ENCODE results near the gene OVCA2. TPM values are rescaled to one million over a fixed set of nuclear protein-coding genes. Genes with fewer than 3 reads are reported as not detected.

The OVCA2 gene
- total RNA-seq, 4 donors from 2014 or later: 12.6 to 50.2 (median 34.4) TPM

DNA sequence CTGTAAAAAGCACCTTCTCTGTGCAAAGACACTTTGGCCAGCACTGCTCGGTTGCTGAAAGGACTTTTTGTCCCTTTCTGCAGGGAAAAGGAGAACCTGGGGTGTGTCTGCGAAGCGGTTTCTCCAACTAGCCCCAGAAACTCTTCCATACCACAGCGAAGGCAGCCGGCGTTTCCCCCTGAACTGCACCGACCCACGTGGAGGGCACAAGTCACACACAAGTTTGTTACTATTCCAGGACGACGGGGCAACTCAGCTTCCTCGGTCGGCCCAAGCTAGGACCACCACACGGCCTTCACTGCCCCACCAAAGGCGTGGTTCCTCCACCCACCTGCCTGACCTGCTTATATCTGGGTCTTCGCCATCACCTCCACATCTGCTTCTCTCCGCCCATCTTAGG lies 18.6 kb upstream of the OVCA2 start:
- ATAC-seq (no peak), DNase-seq (no peak)
- Histone ChIP-seq H3K4me1 (peaks cover 12 to 21% of the 10 kb centered on the region in 2 donors), H3K4me3 (peak overlapping the region in 1 of 4 donors; percentile 62), H3K27ac (no peak overlapping the region), H3K27me3 (no peaks in the 10 kb centered on the region), H3K36me3 (no peaks in the 10 kb centered on the region), H3K9me3 (no peaks in the 10 kb centered on the region)
- intact Hi-C loops (cut with DNase I; ENCODE audit: low total_unique reads) (no loop called here), in situ Hi-C loops (cut with MboI; ENCODE audit: low sequenced_read_pairs in 4 of 4) (loop anchor here in 2 of 4 donors (10.0 kb wide), 2 partner anchors 108 to 118 kb away; no protein-coding TSS in a partner anchor)
- TF ChIP-seq, protein P1, sequence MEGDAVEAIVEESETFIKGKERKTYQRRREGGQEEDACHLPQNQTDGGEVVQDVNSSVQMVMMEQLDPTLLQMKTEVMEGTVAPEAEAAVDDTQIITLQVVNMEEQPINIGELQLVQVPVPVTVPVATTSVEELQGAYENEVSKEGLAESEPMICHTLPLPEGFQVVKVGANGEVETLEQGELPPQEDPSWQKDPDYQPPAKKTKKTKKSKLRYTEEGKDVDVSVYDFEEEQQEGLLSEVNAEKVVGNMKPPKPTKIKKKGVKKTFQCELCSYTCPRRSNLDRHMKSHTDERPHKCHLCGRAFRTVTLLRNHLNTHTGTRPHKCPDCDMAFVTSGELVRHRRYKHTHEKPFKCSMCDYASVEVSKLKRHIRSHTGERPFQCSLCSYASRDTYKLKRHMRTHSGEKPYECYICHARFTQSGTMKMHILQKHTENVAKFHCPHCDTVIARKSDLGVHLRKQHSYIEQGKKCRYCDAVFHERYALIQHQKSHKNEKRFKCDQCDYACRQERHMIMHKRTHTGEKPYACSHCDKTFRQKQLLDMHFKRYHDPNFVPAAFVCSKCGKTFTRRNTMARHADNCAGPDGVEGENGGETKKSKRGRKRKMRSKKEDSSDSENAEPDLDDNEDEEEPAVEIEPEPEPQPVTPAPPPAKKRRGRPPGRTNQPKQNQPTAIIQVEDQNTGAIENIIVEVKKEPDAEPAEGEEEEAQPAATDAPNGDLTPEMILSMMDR (IDR thresholded peaks at IDR 0.05 in 4 of 5, conservative IDR thresholded peaks at IDR 0.05 in 1 of 5): no peak
- TF ChIP-seq POLR2A (IDR thresholded peaks at IDR 0.05): no peak

DNA sequence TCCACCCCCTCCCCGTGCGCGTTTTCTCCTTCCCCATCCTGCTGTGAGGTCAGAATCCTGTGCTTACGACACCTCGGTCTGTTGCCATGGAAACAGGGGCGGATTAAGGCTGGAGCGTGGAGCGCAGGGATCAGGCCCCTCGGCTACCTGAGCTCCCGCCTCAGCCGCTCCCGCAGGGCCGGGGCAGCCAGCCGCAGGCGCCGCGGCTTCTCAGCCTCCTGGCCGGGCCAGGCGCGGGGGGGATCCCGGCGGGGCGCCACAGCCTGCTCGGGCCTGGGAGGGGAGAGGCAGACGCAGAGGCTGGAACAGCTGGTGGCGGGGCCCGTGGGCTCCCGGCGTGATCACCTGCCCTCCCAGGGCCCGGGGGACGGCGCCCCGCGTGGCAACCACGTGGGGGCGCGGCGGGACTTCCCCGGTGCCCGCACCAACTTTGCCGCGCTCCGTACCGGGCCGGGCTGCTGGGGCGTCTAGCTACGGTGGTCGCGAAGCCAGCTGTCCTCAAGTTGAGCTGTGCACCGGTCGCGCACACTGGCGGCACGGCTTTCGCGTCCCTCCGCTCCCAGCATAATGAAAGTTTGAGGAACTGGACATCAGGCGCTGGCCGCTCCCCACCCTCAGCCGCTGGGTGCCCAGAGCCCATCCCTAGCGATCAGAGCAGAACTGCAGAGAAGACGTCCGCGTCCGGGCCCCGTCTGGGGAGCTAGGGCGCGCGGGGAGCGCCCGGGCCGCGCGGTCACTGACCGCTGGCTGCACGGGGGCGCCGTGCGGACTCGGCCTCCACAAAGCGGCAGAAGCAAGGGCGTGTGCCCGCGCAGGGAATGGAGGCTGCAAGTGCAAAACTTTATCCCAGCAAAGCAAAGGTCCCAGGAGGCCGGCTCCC lies 17.9 kb upstream of the OVCA2 start:
- peak; percentile 27 for ATAC-seq
- Histone ChIP-seq H3K4me3 (peak overlapping the region; percentile 60 to 75 (median 63)), H3K9me3 (no peaks in the 10 kb centered on the region), H3K4me1 (peaks cover 12 to 21% of the 10 kb centered on the region in 2 donors), H3K27me3 (no peaks in the 10 kb centered on the region), H3K36me3 (no peaks in the 10 kb centered on the region), H3K27ac (peak overlapping the region; percentile 65 to 79 (median 74))
- intact Hi-C loops (cut with DNase I; ENCODE audit: low total_unique reads): no loop called here
- in situ Hi-C loops (cut with MboI; ENCODE audit: low sequenced_read_pairs in 4 of 4): loop anchor here in 2 of 4 donors (10.0 kb wide), 2 partner anchors 109 to 119 kb away; no protein-coding TSS in a partner anchor
- TF ChIP-seq POLR2A (IDR thresholded peaks at IDR 0.05): no peak
- TF ChIP-seq, protein P1 (IDR thresholded peaks at IDR 0.05 in 4 of 5, conservative IDR thresholded peaks at IDR 0.05 in 1 of 5): peak in 1 of 5 experiments; percentile 12
- DNase-seq: no peak

- TF ChIP-seq POLR2A (IDR thresholded peaks at IDR 0.05): no peak
- TF ChIP-seq, protein P1 (IDR thresholded peaks at IDR 0.05 in 4 of 5, conservative IDR thresholded peaks at IDR 0.05 in 1 of 5): no peak
- intact Hi-C loops (cut with DNase I; ENCODE audit: low total_unique reads): no loop called here
- ATAC-seq (peak in 1 of 2 donors; percentile 7), DNase-seq (no peak)
- Histone ChIP-seq H3K4me3 (peak overlapping the region; percentile 60 to 75 (median 63)), H3K27ac (peak overlapping the region; percentile 65 to 79 (median 74)), H3K27me3 (no peaks in the 10 kb centered on the region), H3K36me3 (no peaks in the 10 kb centered on the region), H3K4me1 (peaks cover 15 to 21% of the 10 kb centered on the region in 2 donors), H3K9me3 (no peaks in the 10 kb centered on the region)
- in situ Hi-C loops (cut with MboI; ENCODE audit: low sequenced_read_pairs in 4 of 4): loop anchor here (5.0 to 25.0 kb wide), 5 partner anchors 110 to 362 kb away; partner anchors contain the start of gene PRPF8 (in 1 of the 4)
Observed at GRCh38 chr17:2024572-2025219, 17.1 kb upstream of the OVCA2 start.

GRCh38 chr17:2025220-2025621 lies 16.6 kb upstream of the OVCA2 start, which contains the start of gene RTN4RL1:
Gene RTN4RL1, minus strand, starts transcription at chr17:2025334. Its CDS starts 469 bp downstream, at chr17:2024865.
- H3K36me3 ChIP-seq: no peaks in the 10 kb centered on the region
- no peaks in the 10 kb centered on the region for H3K9me3 ChIP-seq
- H3K27me3 ChIP-seq: no peaks in the 10 kb centered on the region
- DNase-seq (peak; percentile 47 to 61), ATAC-seq (peak; percentile 34 to 38)
- peak within 1 kb of the TSS; percentile 60 to 75 (median 63) for H3K4me3 ChIP-seq
- peaks cover 17 to 21% of the 10 kb centered on the region in 2 donors for H3K4me1 ChIP-seq
- H3K27ac ChIP-seq: peak within 1 kb of the TSS; percentile 65 to 79 (median 74)
- TF ChIP-seq POLR2A (IDR thresholded peaks at IDR 0.05): peak in 1 of 2 donors; percentile 50
- TF ChIP-seq, protein P1 (IDR thresholded peaks at IDR 0.05 in 4 of 5, conservative IDR thresholded peaks at IDR 0.05 in 1 of 5): no peak
- intact Hi-C loops (cut with DNase I; ENCODE audit: low total_unique reads) (no loop called here), in situ Hi-C loops (cut with MboI; ENCODE audit: low sequenced_read_pairs in 4 of 4) (loop anchor here (5.0 to 25.0 kb wide), 5 partner anchors 110 to 363 kb away; partner anchors contain the start of gene PRPF8 (in 1 of the 4))
